GM21825 (cell line): ENCODE measurements around the gene NTRK2.

Experiments
- ATAC-seq: cut with Tn5 transposase; IDR thresholded peaks from one replicate; pipeline ENCODE4 v1.9.1; 2021; ENCODE audit warnings: mild to moderate bottlenecking, moderate library complexity; ENCODE audit not compliant: unreplicated experiment

NTRK2 gene

DNA sequence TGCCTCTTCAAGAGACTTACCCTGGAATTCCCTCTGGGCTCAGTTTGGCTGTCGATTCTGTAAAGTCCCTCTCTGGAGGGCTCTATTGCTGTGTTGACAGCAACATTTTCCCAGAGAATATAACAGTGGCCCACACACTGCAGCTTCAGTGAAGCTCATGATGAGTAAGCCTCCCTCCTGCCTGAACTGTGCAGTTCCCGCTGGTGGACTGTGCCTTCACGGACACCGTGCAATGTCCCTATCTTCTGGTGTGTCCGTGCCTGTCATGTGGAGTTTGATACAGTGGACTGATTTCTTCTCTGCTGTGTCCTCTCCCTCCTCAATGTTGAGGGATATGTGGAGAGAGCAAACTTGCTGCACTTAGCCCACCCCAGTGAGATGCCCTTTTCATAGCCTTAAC, 109.0 kb downstream of the NTRK2 start:
- ATAC-seq: no peak

DNA sequence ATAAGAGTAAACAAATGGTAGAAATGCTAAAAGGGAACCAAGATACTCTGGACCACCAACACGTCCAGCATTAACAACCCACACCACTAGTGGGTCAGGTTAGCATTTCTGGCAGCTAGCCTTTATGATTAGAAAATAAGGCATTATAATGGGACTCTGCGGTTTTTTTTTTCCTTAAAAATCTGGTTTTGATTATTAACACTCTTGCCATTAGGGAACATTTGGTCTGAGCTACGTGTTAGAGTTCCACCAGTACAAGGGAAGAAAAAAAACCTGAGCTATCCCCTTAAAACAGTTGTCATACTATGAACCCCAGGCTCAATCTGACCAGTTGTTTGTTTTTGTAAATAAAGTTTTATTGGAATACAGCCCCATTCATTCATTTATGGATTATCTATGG, 110.4 kb downstream of the NTRK2 start:
- no peak for ATAC-seq

DNA sequence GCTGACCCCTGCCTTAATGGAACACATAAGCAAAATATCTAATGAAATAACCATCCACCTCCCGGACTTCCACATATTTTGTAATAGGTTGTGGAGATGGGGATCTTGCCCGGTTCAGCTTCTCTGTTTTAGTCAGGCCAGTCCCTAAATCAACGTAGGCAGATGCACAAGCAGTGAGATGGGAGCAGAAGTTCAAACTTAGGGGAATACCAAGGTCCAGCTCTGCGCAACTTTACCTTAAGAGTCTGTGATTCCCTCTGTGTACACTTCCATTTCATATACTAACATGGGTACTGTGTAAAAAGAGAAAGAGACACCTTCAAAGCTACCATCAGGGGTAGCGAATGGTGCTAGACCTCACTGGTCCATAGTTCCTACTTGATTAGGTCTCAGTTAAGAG, 110.9 kb downstream of the NTRK2 start:
- ATAC-seq: no peak

DNA sequence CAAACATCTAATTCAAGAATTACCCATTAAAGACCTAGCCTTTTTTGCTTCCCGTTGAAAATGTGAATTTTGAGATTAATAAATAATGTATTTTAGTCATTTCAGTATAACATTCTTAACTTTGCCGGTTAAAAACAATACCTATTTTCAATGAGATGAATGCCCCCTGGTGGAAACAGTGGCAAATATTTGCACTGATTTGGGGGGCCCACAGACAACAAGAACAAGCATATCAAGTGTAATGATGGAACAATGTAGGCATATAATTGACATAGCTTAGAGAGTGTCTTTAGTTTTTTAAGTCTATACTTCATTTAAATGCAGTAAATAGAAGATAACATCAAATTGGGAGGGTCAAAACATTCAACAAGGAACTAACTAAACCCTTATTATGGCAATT, 111.9 kb downstream of the NTRK2 start:
- ATAC-seq: no peak

DNA sequence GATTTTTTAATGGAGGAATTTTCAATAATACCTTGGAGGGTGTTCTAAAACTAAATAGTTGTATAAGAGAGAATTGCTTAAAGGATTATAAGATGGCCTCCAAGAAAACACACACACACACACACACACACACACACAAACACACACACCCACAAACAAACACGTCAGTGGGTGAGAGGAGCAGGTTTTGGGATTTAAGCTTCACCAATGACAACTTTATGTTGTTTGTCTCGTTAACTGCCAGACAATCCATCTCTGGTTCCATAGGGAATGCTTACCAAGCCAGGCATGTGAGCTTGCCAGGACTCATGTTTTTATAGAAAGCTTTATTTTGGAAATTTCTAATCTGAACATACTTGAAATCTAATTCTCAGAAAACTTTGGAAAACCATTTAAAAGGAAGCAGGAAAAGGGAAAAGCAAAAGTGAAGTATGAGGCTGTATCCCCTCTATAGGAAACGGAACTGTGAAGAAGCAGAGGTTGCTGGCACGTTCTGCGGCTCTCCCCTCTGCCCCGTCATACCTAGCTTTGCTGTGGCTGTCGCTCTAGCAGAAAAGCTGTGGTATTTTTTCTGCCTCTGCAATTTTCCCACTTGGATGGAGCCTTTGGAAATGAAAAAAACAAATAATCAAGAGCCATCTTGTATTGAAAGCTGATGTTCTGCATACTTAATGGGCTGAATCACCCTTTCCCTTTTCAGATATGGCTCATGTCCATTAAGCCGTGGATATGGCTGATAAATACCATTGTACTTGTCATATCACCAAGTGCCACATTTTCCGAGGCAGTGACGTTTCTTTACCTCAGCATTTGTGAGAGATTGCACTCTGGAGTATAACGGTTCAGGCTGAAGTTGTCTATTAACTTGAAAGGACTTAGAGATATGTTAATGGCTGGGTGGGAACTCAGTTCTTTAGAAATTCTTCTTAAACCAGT, 112.7 kb downstream of the NTRK2 start:
- no peak for ATAC-seq

DNA sequence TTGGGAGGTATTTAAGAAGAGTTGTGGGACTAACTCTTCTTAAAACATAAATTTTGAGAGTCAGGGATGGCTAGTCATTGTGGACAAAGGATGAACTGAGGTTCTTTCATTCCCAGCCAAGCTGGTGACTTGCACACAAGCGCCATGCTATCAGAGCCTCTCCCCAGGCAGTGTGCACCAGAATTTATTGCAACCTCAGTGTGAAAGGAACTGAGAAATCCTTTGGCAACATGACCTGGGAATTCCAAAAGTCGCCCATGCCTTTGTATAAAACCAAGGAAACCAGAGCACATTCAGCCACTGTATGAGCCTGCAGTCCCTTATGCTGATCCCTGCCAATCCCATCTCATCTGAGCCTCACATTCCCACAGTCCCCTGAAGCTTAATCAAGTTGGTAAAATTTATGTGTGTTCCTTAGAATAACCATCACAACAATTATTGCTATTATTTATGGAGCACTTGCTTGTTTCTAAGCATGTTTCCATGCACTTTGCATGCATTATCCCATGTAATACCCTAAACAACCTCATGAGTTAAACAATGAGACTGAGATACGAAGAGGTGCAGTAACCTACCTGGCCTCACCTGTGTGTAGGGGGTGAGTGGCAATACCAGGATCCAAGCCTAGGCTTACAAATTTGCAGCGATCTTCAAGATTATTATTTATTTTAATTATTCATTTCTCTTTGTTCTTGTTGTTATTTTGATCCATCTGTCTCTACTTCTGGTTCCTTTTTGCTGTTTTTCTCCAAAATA, 116.4 kb downstream of the NTRK2 start:
- ATAC-seq: no peak

DNA sequence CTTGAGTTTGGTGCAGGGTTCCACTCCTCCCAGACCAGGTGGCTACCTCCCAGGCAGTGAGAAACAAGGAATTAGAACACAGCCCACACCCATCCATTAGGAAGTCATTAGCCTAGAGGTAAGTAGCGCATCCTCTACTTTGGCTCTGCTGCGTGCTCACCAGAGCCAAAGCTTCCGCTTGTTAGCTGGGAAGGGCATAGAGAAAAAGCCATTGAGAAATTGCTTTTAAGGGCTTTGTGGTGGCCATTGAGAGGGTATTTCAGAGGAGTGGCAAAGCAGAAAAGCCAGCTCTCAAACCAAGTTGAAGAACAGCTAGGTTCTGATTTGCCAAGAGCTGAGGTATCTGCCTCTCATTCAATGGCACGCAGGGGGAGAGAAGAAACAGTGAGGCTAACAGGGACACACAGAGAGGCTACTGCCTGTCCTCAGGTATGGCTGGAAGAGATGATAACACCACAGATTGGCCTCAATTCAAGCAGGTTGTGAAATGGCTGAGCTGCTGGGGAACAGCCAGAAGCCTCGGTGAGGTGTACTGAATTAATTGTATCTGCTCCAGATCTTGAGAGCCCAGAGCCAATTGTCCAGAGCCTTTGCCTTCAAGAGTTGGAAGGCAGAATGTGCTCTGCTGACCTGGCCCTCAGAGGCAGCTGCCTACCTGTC, 119.4 kb downstream of the NTRK2 start:
- ATAC-seq: no peak

DNA sequence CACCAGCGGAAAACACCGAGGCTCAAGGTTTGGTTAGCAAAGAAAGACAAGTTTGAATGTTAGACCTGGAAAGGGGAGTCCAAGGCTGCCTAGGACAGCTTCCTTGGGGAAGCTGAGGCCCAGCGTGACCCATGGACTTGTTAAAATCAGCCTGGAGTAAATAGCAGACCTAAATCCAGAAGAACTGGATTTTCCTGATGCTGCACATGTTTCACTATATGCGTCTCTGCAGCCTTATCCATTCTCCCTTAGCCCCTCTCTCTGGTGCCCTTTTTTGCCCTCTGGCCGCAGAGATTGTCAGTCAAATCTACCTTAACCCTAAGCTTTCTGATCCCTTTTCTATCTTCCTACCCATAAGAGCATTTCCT, 119.9 kb downstream of the NTRK2 start:
- ATAC-seq: no peak

DNA sequence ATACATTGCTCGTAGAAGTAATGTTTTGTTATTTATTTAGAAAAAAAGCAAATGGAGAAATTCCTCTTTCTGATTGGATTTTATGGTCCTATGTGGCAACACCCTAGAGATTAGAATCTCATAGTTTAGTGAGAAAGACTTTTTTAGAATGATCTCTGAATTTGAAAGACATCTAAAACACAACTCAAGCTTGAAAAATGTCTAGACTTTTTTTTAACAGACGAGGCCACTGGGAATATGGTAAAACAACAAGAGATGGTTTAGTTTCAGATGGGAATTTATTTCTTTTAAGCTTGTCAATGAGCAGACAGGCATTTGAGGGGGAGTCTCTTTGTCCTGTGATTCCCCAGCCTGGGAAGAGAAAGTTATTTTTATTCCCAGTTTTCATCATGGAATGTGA, 122.1 kb downstream of the NTRK2 start:
- ATAC-seq: no peak

DNA sequence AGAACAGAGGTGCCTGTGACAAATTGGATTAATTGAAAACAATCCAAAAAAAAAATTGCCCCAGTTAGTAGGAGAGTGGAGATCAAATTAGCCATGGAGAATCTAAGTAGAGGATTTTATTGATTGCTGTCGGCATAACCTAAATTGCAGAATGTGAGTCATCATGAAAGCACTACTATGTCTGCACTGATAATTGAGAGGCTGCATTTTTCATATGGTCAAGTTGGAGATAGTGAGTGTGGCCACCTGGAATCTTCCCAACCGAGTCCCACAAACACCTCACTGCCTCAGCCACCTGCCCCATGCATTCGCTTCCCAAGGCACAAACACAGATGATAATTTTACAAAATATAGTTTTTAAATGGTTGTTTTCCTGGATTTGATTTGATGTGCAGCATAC, 123.7 kb downstream of the NTRK2 start:
- no peak for ATAC-seq

DNA sequence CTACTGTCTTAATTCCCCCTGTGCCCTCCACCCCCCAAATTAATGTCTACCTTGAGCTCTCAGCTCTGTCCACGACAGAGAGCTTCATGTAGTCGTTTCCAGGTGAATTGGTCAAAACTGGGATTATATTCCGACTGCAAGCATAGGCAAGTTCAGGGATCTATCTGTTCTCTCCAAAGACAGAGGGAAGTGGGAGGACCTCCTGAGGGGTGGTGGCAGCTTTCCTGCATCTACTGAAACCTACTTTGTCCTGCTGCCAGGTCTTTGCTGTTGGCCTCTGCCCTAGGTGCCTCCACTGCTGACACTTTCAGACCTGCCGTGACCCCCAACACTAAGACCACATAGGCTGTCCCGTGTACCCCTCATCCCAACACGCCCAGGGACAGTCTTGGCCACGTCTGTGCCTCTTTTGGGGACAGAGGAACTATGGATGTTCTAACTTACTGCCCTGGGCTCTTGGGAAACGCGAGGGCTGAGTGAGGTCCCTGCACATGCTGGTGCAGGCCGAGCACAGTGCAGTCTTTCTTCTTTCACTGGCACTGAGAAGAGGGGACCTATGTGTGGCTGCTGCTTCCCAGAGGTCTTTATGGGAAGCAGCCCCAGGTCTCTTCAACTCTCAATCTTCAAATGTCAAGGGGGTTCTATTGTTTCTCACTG, 125.6 kb downstream of the NTRK2 start:
- no peak for ATAC-seq

DNA sequence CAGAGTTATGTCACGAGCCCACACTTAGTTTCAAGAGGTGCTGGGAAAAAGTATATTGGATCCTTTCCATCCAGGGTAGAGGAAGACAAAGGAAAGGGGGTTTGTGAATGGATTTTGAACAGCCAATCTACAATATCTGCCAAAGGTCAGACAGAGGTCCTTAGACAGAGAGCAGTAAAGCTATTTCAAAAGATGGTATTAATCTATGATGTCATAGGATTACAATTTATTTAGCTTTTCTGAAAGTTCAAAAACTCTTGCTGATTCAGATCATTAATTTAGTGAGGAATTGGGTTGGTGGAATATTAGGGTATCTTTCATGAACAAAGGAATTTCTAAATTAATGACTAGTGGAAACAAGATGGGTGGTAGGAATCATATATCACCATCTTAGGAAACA, 126.9 kb downstream of the NTRK2 start:
- no peak for ATAC-seq

DNA sequence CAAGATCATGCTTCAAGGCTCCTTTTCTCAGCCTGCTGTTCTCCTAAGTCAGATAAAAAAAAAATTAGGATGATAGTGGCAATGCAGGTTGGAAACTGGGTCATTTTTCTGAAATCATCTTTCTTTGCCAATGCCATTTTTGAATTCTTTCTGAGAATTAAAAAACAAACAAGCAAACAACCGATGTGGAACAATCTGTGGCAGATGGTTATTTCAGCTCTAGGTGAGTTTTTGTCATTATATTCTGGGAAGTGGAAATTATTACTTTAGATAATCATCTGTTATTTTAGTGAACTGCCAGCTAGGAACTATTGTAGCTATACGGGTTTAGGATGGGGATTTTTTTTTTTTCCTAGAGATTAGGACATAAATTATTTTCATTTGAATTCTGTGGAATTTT, 129.7 kb downstream of the NTRK2 start:
- ATAC-seq: no peak

DNA sequence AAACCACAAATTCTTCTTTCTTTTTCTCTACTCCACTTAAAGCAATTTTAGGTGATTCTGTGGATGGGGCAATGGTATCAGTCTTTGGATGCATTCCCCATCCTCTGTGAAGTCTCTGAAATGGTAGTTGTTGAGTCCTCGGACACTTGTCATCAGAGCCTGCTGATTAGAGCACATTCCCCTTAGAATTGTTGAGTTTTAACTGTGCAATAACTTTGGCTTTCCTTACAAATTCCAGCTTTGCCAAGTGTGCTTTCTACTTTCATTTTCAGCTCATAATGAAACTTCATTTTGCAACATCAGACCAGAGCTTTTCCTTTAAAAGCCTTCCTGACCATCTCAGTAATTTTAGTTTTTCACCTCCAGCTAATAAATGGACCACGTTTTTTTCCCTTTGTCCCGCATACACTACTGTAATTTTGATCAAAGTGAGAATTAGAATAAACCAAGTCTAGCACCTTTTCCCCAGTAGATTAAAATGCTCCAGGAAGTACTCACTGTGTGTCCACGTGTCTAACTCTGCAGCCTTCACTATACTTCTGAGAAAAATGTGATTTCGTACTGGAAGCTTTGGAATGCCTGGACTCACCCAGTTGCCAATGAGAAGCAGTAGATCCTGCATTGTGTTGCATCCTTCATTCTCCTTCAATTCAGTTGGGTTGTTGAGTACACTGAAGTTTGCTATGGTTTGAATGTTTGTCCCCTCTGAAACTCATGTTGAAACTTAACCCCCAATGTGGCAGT, 135.6 kb downstream of the NTRK2 start:
- no peak for ATAC-seq

DNA sequence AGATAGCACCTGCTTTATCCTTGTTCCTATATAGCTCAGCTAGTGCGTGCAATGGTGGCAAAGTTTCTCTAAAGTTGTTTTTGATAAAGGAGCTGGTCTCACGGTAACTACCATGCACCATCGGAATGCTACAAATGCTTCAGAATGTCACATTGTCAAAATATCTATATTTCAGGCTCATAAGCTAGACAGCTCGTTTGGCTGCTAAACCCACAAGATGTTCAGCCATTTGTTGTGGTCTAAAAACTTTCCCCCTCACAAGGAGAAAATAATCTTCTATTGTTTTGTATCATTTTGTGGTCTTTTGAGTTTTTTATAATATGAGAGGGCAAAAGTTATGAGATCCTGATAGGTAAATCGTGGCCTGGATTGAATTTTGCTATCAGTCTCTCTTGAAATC, 137.9 kb downstream of the NTRK2 start:
- ATAC-seq: no peak

DNA sequence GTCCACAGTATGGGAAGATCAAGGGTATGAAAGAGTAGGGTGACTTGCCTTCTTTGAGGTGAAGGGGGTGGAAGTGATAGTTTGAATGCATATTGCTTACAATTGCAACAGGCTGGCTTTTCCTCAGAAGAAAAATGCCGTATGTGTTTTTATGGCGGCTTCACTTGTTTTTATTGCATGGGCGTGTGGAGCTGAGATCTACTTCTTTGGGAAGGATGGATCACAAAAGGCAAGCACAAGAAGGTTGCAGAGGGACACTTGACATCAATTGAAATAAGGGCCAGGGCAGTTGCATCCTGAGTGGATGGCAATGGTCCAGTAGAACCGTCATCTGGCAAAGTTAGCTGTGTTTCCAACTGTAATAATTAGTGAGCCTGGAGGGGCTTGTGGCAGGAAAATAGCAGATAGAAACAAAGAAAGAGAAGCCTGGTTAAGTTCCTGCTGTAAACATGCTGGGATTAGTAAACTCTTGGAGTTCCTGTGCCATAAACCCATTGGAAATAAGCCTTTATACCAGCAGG, 138.4 kb downstream of the NTRK2 start:
- ATAC-seq: no peak

DNA sequence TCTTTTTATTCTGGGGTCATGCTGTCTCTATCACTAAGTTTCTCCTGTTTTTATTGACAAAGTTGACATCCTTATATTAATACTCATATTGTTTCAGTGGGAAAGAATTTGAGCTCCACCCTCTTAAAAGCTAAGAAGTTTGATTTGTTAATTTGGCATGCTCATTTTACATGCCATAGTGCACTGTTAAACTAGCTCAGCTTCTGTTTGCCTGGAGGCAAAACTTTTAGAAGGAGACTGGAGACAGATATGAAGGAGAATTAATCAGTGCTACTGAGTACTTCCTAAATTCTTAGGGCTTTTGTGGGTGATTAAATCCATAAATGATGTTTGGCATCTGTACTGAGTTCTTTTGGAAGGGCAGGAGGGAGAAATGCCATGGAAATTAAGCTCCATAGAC, 138.9 kb downstream of the NTRK2 start:
- no peak for ATAC-seq

DNA sequence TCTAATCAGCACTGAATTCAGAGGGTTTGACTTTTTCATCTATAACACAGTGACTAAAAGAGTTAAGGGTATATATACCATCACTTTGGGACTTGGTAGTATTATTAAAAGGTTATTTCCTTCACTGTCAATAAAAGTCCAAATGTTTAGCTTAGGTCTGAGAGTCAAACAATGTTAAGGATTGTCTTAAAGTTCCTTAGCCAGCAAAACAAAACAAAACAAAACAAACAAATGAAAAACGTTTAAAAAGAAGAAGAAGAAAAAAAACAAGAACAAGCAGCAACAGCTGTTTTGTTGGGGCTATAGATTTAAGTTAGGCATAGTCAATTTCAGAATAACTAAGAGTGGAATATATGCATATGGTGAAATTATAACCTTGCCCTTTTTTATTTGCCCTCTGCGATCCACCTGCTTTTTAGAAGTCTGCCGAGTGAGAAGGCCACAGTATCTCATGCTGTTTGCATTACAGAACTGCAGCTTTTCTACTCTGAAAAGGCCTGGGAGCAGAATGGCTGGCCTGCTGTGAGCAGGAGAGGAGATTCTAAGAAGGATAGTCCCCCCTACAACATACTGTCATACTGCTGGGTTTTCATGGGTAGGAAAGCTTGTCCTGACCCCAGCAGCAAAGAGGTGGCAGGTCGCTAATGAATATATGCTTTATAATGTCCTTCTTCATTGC, 141.7 kb downstream of the NTRK2 start:
- no peak for ATAC-seq

DNA sequence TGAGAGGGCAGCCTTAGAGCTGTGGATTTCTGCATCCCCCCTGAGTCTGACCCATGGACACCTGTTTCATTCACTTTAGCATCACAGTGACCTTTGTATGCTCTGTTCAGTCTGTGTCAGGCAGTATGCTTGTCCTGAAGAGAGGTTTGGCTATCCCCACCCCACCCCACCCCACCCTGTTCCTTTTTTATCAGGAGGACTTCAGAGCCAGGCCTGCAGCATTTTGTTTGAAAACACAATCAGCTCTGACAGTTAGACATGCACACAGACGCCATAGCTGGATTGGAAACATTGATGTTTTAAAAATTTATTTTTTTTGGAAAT, 142.2 kb downstream of the NTRK2 start:
- no peak for ATAC-seq

DNA sequence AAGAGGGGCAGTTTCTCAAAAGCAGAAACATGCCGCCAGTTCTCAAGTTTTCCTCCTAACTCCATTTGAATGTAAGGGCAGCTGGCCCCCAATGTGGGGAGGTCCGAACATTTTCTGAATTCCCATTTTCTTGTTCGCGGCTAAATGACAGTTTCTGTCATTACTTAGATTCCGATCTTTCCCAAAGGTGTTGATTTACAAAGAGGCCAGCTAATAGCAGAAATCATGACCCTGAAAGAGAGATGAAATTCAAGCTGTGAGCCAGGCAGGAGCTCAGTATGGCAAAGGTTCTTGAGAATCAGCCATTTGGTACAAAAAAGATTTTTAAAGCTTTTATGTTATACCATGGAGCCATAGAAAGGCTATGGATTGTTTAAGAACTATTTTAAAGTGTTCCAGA, 142.8 kb downstream of the NTRK2 start:
- no peak for ATAC-seq
